Lung (tissue), 13 donors: ENCODE results near the gene DLG1. TPM values are rescaled to one million over a fixed set of nuclear protein-coding genes. Genes with fewer than 3 reads are reported as not detected.

Source experiments
- ATAC-seq: fragments of 200-7000 bp; cut with Tn5 transposase; one replicate; pipeline ENCODE4 v1.9.1; 2020; ENCODE audit warnings: moderate number of reproducible peaks; ENCODE audit not compliant: insufficient read depth, low FRiP score
- DNase-seq, 3 donors: peaks; one replicate each; pipeline ENCODE4 v3.0.0-alpha.2; 2013 to 2017
- H3K27ac ChIP-seq, 2 donors: one replicate each; pipeline ENCODE4 v1.5.1; 2013; ENCODE audit warnings: mild to moderate bottlenecking in 2 of 2, moderate library complexity in 2 of 2, control low read depth in 1 of 2, inconsistent platforms in 1 of 2, low read depth in 1 of 2, low read length in 1 of 2
- H3K27me3 ChIP-seq, 3 donors: one replicate each; pipeline ENCODE4 v1.5.1; 2013; ENCODE audit warnings: low read length in 2 of 3; ENCODE audit not compliant: control insufficient read depth in 3 of 3, insufficient read depth in 3 of 3
- H3K36me3 ChIP-seq, 4 donors: one replicate each; pipeline ENCODE4 v1.5.1; 2013; ENCODE audit warnings: low read length in 4 of 4, mild to moderate bottlenecking in 1 of 4, moderate library complexity in 1 of 4; ENCODE audit not compliant: control insufficient read depth in 4 of 4, insufficient read depth in 4 of 4
- H3K4me1 ChIP-seq, 5 donors: one replicate each; pipeline ENCODE4 v1.5.1; 2013; ENCODE audit warnings: low read length in 5 of 5, mild to moderate bottlenecking in 2 of 5, moderate library complexity in 1 of 5; ENCODE audit not compliant: control insufficient read depth in 5 of 5, insufficient read depth in 5 of 5
- H3K4me3 ChIP-seq: one replicate; pipeline ENCODE4 v1.5.1; 2013; ENCODE audit warnings: mild to moderate bottlenecking, control low read depth, moderate library complexity
- H3K9ac ChIP-seq, 2 donors: one replicate each; pipeline ENCODE4 v1.5.1; 2013; ENCODE audit warnings: low read length in 2 of 2, control low read depth in 1 of 2; ENCODE audit not compliant: insufficient read depth in 1 of 2
- H3K9me3 ChIP-seq, 4 donors: one replicate each; pipeline ENCODE4 v1.5.1; 2013; ENCODE audit warnings: low read length in 3 of 4, mild to moderate bottlenecking in 1 of 4, moderate library complexity in 1 of 4; ENCODE audit not compliant: control insufficient read depth in 4 of 4, insufficient read depth in 3 of 4
- whole genome bisulfite sequencing, 2 donors: extraction: QIAGEN DNeasy Blood & Tissue Kit; methylation state at CpG; one replicate each; pipeline ENCODE4 v1.1.7; 2013; 5-methylcytosine and 5-hydroxymethylcytosine counted together
- polyA plus RNA-seq, 2 donors: library from polyadenylated mRNA; stranded (reverse); fragments of 200-250 nt; gene quantifications; one replicate each; pipeline ENCODE4 v1.2.1, GENCODE V29; 2013
- small RNA-seq: library from RNA; depleted of rRNA; stranded (forward); fragments of <200 nt; gene quantifications from one replicate; pipeline ENCODE3, GENCODE V24; 2014; ENCODE audit warnings: low replicate concordance
- total RNA-seq, 2 donors: library from RNA; depleted of rRNA in 1 of 2; stranded (reverse); fragments of >200 nt in 1 of 2; gene quantifications; one replicate each; pipeline ENCODE4 v1.2.1, GENCODE V29; 2014 to 2021
- TF ChIP-seq, protein P1 (sequence below): IDR thresholded peaks from 2 replicates; pipeline ENCODE4 v1.5.1; 2012; ENCODE audit warnings: mild to moderate bottlenecking; ENCODE audit errors: control extremely low read depth, extremely low read depth
- donor health status: control.
- donor health status: control.
- donor health status: Bipolar disorder and iron deficiency.
- donor health status: healthy.
- donor health status: DM: yes; HTN: yes; CAD: no.

DLG1 gene
- total and polyA plus RNA-seq, 4 donors: 16.0 to 114 (median 45.7) TPM

DNA sequence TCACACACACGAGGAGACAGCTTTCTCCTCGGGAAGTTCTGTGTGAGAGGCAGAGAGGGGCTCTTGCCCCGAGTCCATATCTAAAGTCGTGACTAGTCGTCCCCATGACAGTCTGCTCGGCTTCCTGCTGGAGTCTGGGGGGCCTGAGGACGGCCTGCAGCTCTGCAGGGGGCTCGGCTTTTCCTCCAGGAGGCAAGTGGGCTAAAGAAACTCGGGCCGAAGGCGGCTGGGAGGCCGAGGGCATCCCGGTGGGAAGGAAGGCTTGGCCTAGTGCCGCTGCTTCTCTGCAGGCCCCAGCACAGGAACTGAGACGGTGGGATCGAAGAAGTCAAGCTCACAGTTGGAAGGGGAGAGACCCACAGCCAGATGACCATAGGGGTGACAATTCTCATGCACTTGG is 304.4 kb downstream of the DLG1 start:
- TF ChIP-seq, protein P1, sequence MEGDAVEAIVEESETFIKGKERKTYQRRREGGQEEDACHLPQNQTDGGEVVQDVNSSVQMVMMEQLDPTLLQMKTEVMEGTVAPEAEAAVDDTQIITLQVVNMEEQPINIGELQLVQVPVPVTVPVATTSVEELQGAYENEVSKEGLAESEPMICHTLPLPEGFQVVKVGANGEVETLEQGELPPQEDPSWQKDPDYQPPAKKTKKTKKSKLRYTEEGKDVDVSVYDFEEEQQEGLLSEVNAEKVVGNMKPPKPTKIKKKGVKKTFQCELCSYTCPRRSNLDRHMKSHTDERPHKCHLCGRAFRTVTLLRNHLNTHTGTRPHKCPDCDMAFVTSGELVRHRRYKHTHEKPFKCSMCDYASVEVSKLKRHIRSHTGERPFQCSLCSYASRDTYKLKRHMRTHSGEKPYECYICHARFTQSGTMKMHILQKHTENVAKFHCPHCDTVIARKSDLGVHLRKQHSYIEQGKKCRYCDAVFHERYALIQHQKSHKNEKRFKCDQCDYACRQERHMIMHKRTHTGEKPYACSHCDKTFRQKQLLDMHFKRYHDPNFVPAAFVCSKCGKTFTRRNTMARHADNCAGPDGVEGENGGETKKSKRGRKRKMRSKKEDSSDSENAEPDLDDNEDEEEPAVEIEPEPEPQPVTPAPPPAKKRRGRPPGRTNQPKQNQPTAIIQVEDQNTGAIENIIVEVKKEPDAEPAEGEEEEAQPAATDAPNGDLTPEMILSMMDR: no peak
- H3K36me3 ChIP-seq: no peaks in the 10 kb centered on the region
- ATAC-seq (no peak), DNase-seq (no peak)
- H3K9me3 ChIP-seq: no peaks in the 10 kb centered on the region
- H3K4me3 ChIP-seq: no peak overlapping the region
- 78 to 87% methylated on average over 16 of the region's 16 CpGs for WGBS, 2 donors
- no peak overlapping the region for H3K27ac ChIP-seq
- no peaks in the 10 kb centered on the region for H3K27me3 ChIP-seq
- no peaks in the 10 kb centered on the region for H3K4me1 ChIP-seq
- H3K9ac ChIP-seq: no peak overlapping the region

Small RNAs within 50 kb of the gene (small RNA-seq; reads per million reads assigned to genes)
- gene MIR4797: not detected
